Left forelimb (tissue), 1 donor: ENCODE results near the gene HRG.

Experiments
- DNase-seq: peaks from one replicate; pipeline ENCODE4 v3.0.0-alpha.2; 2018; ENCODE audit warnings: low spot score

The HRG gene

GRCh38 chr3:186638259-186638658 lies 27.6 kb upstream of the HRG start:
- DNase-seq: no peak

- no peak for DNase-seq
These were observed 25.9 kb upstream of the HRG start, which contains the start of gene FETUB for GRCh38 chr3:186639778-186640472. FETUB (plus strand) TSS chr3:186640399; CDS start chr3:186640461, 62 bp downstream.

- no peak for DNase-seq
These were observed 25.4 kb upstream of the HRG start for GRCh38 chr3:186640473-186640818.

- DNase-seq: no peak
These were observed 24.9 kb upstream of the HRG start for GRCh38 chr3:186640929-186641328.

- DNase-seq: no peak
These were observed 23.8 kb upstream of the HRG start for GRCh38 chr3:186642014-186642413.

GRCh38 chr3:186643493-186643892 lies 22.3 kb upstream of the HRG start:
- DNase-seq: no peak

- DNase-seq: no peak
These were observed 21.1 kb upstream of the HRG start for GRCh38 chr3:186644683-186645082.

GRCh38 chr3:186646106-186646505 lies 19.7 kb upstream of the HRG start:
- DNase-seq: no peak

- DNase-seq: no peak
These were observed 19.0 kb upstream of the HRG start for GRCh38 chr3:186646841-186647240.

GRCh38 chr3:186648851-186649250 lies 17.0 kb upstream of the HRG start:
- DNase-seq: no peak

GRCh38 chr3:186651678-186652215 lies 14.1 kb upstream of the HRG start:
- no peak for DNase-seq

- DNase-seq: no peak
These were observed 12.6 kb upstream of the HRG start for GRCh38 chr3:186653080-186653707.

- DNase-seq: no peak
These were observed 11.8 kb upstream of the HRG start for GRCh38 chr3:186653984-186654383.

- DNase-seq: no peak
These were observed 2.3 kb upstream of the HRG start for GRCh38 chr3:186663361-186664118.

GRCh38 chr3:186664119-186664495 lies 1.7 kb upstream of the HRG start:
- no peak for DNase-seq

- DNase-seq: no peak
These were observed 1.3 kb upstream of the HRG start for GRCh38 chr3:186664506-186664905.

GRCh38 chr3:186668426-186668825 lies 2.6 kb downstream of the HRG start:
- DNase-seq: no peak

- no peak for DNase-seq
These were observed 3.7 kb downstream of the HRG start for GRCh38 chr3:186669378-186670084.

GRCh38 chr3:186670155-186670554 lies 4.3 kb downstream of the HRG start:
- no peak for DNase-seq

GRCh38 chr3:186671051-186671450 lies 5.2 kb downstream of the HRG start:
- DNase-seq: no peak

- no peak for DNase-seq
These were observed 12.8 kb downstream of the HRG start for GRCh38 chr3:186678604-186679003.

GRCh38 chr3:186679151-186679550 lies 13.3 kb downstream of the HRG start:
- DNase-seq: no peak
